Measurements from ENCODE around the gene GP5. TPM values are rescaled to one million over a fixed set of nuclear protein-coding genes. Genes with fewer than 3 reads are reported as not detected.

The GP5 gene
- total and polyA plus RNA-seq, 2 of the 13 experiments (the other 11 are each of a cell fraction or from before 2014, with no cell fraction given), result not detected

GRCh38 chr3:194431554-194431953, 32.5 kb upstream of the GP5 start:
- no TSS peak for BruUV-seq (replicated peaks)
- ChIA-PET CTCF (ENCODE audit: low intra/inter-chr PET ratio, low total read pairs) (no interaction called here), POLR2A (no interaction called here)
- DNase-seq (ENCODE audit: low spot score) (no peak), ATAC-seq (no peak), FAIRE-seq (no peak)
- TF ChIP-seq CHD2 (IDR thresholded peaks at IDR 0.05; ENCODE audit: low read depth, low read length) (no peak), ZNF510 (CRISPR knock-in tag; IDR thresholded peaks at IDR 0.05; ENCODE audit: low read depth) (no peak), CSRNP1 (CRISPR knock-in tag; IDR thresholded peaks at IDR 0.05) (no peak)
- H3K27ac ChIP-seq (ENCODE audit: extremely low read length, insufficient read depth, low read length), result no peak overlapping the region
- no peak overlapping the region for H3K4me2 ChIP-seq (ENCODE audit: low read depth, low read length)
- no peaks in the 10 kb centered on the region for H3K9me3 ChIP-seq (ENCODE audit: low read length)
- no peaks in the 10 kb centered on the region; a peak in 1 of 5 replicates for H3K27me3 ChIP-seq (ENCODE audit: control insufficient read depth in 1 of 2, insufficient read depth in 2 of 2, low read length in 2 of 2)
- in situ Hi-C loops (cut with HindIII; ENCODE audit: extremely low pct_ligation_motif_present, low pct_unique_long_range_greater_than_20kb), result no loop called here
- no peak overlapping the region for H3K4me3 ChIP-seq (replicated peaks in 1 of 3; ENCODE audit: insufficient read depth in 1 of 3, low read depth in 2 of 3, low read length in 3 of 3)
- intact Hi-C loops (cut with micrococcal nuclease; ENCODE audit: unreplicated experiment), result no loop called here
- H3K9ac ChIP-seq (ENCODE audit: insufficient read depth, low read depth, low read length), result no peak overlapping the region
- 96% methylated on average over 5 of the region's 5 CpGs for WGBS (ENCODE audit: low lambda C conversion rate)
- peaks cover 18 to 82% of the 10 kb centered on the region in 2 experiments for H3K36me3 ChIP-seq (replicated peaks in 1 of 2; ENCODE audit: control insufficient read depth in 1 of 2, insufficient read depth in 2 of 2, low read length in 2 of 2)
- H4K20me1 ChIP-seq (ENCODE audit: insufficient read depth, low read length), result no peaks in the 10 kb centered on the region
- no peak overlapping the region for H2AFZ ChIP-seq (ENCODE audit: low read length)
- no peaks in the 10 kb centered on the region for H3K79me2 ChIP-seq (ENCODE audit: insufficient read depth, low read length)
- no peaks in the 10 kb centered on the region for H3K4me1 ChIP-seq (ENCODE audit: insufficient read depth, low read length)

GRCh38 chr3:194425399-194425798, 26.3 kb upstream of the GP5 start:
- H3K27me3 ChIP-seq (ENCODE audit: control insufficient read depth in 1 of 2, insufficient read depth in 2 of 2, low read length in 2 of 2), result no peaks in the 10 kb centered on the region
- H3K4me3 ChIP-seq (replicated peaks in 1 of 3; ENCODE audit: insufficient read depth in 1 of 3, low read depth in 2 of 3, low read length in 3 of 3), result no peak overlapping the region
- H2AFZ ChIP-seq (ENCODE audit: low read length), result no peak overlapping the region
- no peak overlapping the region for H3K27ac ChIP-seq (ENCODE audit: extremely low read length, insufficient read depth, low read length)
- H3K79me2 ChIP-seq (ENCODE audit: insufficient read depth, low read length), result no peaks in the 10 kb centered on the region
- WGBS (ENCODE audit: low lambda C conversion rate), result 97% methylated on average over 4 of the region's 4 CpGs
- BruUV-seq (replicated peaks), result no TSS peak
- POLR2A ChIA-PET, result no interaction called here
- H4K20me1 ChIP-seq (ENCODE audit: insufficient read depth, low read length), result no peaks in the 10 kb centered on the region
- no peak for DNase-seq (ENCODE audit: low spot score)
- no peaks in the 10 kb centered on the region for H3K4me1 ChIP-seq (ENCODE audit: insufficient read depth, low read length)
- in situ Hi-C loops (cut with HindIII; ENCODE audit: extremely low pct_ligation_motif_present, low pct_unique_long_range_greater_than_20kb), result no loop called here
- FAIRE-seq, result no peak
- H3K36me3 ChIP-seq (replicated peaks in 1 of 2; ENCODE audit: control insufficient read depth in 1 of 2, insufficient read depth in 2 of 2, low read length in 2 of 2), result peaks cover 18 to 60% of the 10 kb centered on the region in 2 experiments
- no peaks in the 10 kb centered on the region for H3K9me3 ChIP-seq (ENCODE audit: low read length)
- ATAC-seq, result no peak
- no peak overlapping the region for H3K4me2 ChIP-seq (ENCODE audit: low read depth, low read length)
- H3K9ac ChIP-seq (ENCODE audit: insufficient read depth, low read depth, low read length), result no peak overlapping the region
- intact Hi-C loops (cut with micrococcal nuclease; ENCODE audit: unreplicated experiment), result no loop called here
- CTCF ChIA-PET (ENCODE audit: low intra/inter-chr PET ratio, low total read pairs), result no interaction called here
- TF ChIP-seq ZNF343 (CRISPR knock-in tag; IDR thresholded peaks at IDR 0.05) (no peak), TCF7L2 (IDR thresholded peaks at IDR 0.05; ENCODE audit: low read depth, low read length) (no peak), ZNF552 (CRISPR knock-in tag; IDR thresholded peaks at IDR 0.05; ENCODE audit: borderline replicate concordance) (no peak), CBFB (CRISPR knock-in tag; IDR thresholded peaks at IDR 0.05) (no peak), ZMYM4 (CRISPR knock-in tag; IDR thresholded peaks at IDR 0.05) (no peak), ZNF770 (CRISPR knock-in tag; IDR thresholded peaks at IDR 0.05) (no peak), HHEX (CRISPR knock-in tag; IDR thresholded peaks at IDR 0.05) (no peak), ZNF891 (CRISPR knock-in tag; IDR thresholded peaks at IDR 0.05) (no peak), EEA1 (CRISPR knock-in tag; IDR thresholded peaks at IDR 0.05; ENCODE audit: borderline replicate concordance) (no peak), ZNF251 (CRISPR knock-in tag; IDR thresholded peaks at IDR 0.05) (no peak), ZNF235 (CRISPR knock-in tag; IDR thresholded peaks at IDR 0.05; ENCODE audit: borderline replicate concordance) (no peak), ZNF510 (CRISPR knock-in tag; IDR thresholded peaks at IDR 0.05; ENCODE audit: low read depth) (no peak), ZNF790 (CRISPR knock-in tag; IDR thresholded peaks at IDR 0.05; ENCODE audit: borderline replicate concordance) (no peak), TBX2 (CRISPR knock-in tag; IDR thresholded peaks at IDR 0.05; ENCODE audit: borderline replicate concordance) (no peak), ZNF292 (CRISPR knock-in tag; IDR thresholded peaks at IDR 0.05; ENCODE audit: borderline replicate concordance, low read depth) (no peak), JUNB (CRISPR knock-in tag; IDR thresholded peaks at IDR 0.05; ENCODE audit: borderline replicate concordance) (no peak)
